ENCODE measurements around the gene FGFR4. TPM values are rescaled to one million over a fixed set of nuclear protein-coding genes. Genes with fewer than 3 reads are reported as not detected.

The FGFR4 gene
- polyA plus RNA-seq, 4 donors: 7.6 to 118 (median 39.7) TPM

- Histone ChIP-seq H3K4me1 (ENCODE audit: control insufficient read depth in 3 of 3, insufficient read depth in 2 of 3, low read depth in 1 of 3, low read length in 2 of 3) (peaks cover 0 to 58% (median 6%) of the 10 kb centered on the region in 3 donors), H3K27ac (ENCODE audit: low read depth in 1 of 3, low read length in 2 of 3) (peak overlapping the region; percentile 45 to 89 (median 72)), H3K4me3 (ENCODE audit: low read depth in 1 of 3, low read length in 3 of 3) (peak overlapping the region; percentile 19 to 64 (median 49)), H3K36me3 (ENCODE audit: control insufficient read depth in 3 of 3, insufficient read depth in 2 of 3, low read depth in 1 of 3, low read length in 3 of 3) (peaks cover 0 to 43% (median 0%) of the 10 kb centered on the region in 3 donors), H3K27me3 (ENCODE audit: control insufficient read depth in 3 of 3, insufficient read depth in 3 of 3, low read length in 3 of 3) (no peaks in the 10 kb centered on the region), H3K9me3 (ENCODE audit: control insufficient read depth in 2 of 2, insufficient read depth in 1 of 2, low read depth in 1 of 2, low read length in 1 of 2) (no peaks in the 10 kb centered on the region)
- FAIRE-seq (no peak), DNase-seq (no peak)
- 4 to 19% (median 6%) methylated on average over 20 to 23 of the region's 23 CpGs for WGBS, 3 donors
Observed at GRCh38 chr5:177087398-177088005, 787 bp downstream of the FGFR4 start.

GRCh38 chr5:177089127-177089526 is 2.4 kb downstream of the FGFR4 start:
- FAIRE-seq (no peak), DNase-seq (peak in 1 of 2 donors; percentile 27)
- WGBS, 3 donors: 20 to 30% (median 28%) methylated on average over 5 of the region's 5 CpGs

GRCh38 chr5:177089825-177090641 is 3.3 kb downstream of the FGFR4 start:
- no peaks in the 10 kb centered on the region for H3K9me3 ChIP-seq (ENCODE audit: control insufficient read depth in 2 of 2, insufficient read depth in 1 of 2, low read depth in 1 of 2, low read length in 1 of 2)
- H3K27me3 ChIP-seq (ENCODE audit: control insufficient read depth in 3 of 3, insufficient read depth in 3 of 3, low read length in 3 of 3): no peaks in the 10 kb centered on the region
- WGBS, 3 donors: 47 to 71% (median 58%) methylated on average over 20 to 21 of the region's 21 CpGs
- FAIRE-seq (no peak), DNase-seq (peak; percentile 30 to 74)
- peaks cover 0 to 62% (median 6%) of the 10 kb centered on the region in 3 donors for H3K4me1 ChIP-seq (ENCODE audit: control insufficient read depth in 3 of 3, insufficient read depth in 2 of 3, low read depth in 1 of 3, low read length in 2 of 3)
- peak overlapping the region in 2 of 3 donors; percentile 1 to 51 for H3K27ac ChIP-seq (ENCODE audit: low read depth in 1 of 3, low read length in 2 of 3)
- H3K36me3 ChIP-seq (ENCODE audit: control insufficient read depth in 3 of 3, insufficient read depth in 2 of 3, low read depth in 1 of 3, low read length in 3 of 3): peaks cover 0 to 68% (median 0%) of the 10 kb centered on the region in 3 donors
- peak overlapping the region in 1 of 3 donors; percentile 42 for H3K4me3 ChIP-seq (ENCODE audit: low read depth in 1 of 3, low read length in 3 of 3)

More at GRCh38 chr5:177089127-177089526, 2.4 kb downstream of the FGFR4 start:
- Histone ChIP-seq H3K27ac (ENCODE audit: low read depth in 1 of 3, low read length in 2 of 3) (peak overlapping the region in 2 of 3 donors; percentile 17 to 51), H3K9me3 (ENCODE audit: control insufficient read depth in 2 of 2, insufficient read depth in 1 of 2, low read depth in 1 of 2, low read length in 1 of 2) (no peaks in the 10 kb centered on the region), H3K4me3 (ENCODE audit: low read depth in 1 of 3, low read length in 3 of 3) (peak overlapping the region in 1 of 3 donors; percentile 42), H3K27me3 (ENCODE audit: control insufficient read depth in 3 of 3, insufficient read depth in 3 of 3, low read length in 3 of 3) (no peaks in the 10 kb centered on the region), H3K4me1 (ENCODE audit: control insufficient read depth in 3 of 3, insufficient read depth in 2 of 3, low read depth in 1 of 3, low read length in 2 of 3) (peaks cover 0 to 55% (median 6%) of the 10 kb centered on the region in 3 donors), H3K36me3 (ENCODE audit: control insufficient read depth in 3 of 3, insufficient read depth in 2 of 3, low read depth in 1 of 3, low read length in 3 of 3) (peaks cover 0 to 59% (median 0%) of the 10 kb centered on the region in 3 donors)

GRCh38 chr5:177090813-177091212 is 4.1 kb downstream of the FGFR4 start:
- Histone ChIP-seq H3K27me3 (ENCODE audit: control insufficient read depth in 3 of 3, insufficient read depth in 3 of 3, low read length in 3 of 3) (no peaks in the 10 kb centered on the region), H3K9me3 (ENCODE audit: control insufficient read depth in 2 of 2, insufficient read depth in 1 of 2, low read depth in 1 of 2, low read length in 1 of 2) (no peaks in the 10 kb centered on the region), H3K27ac (ENCODE audit: low read depth in 1 of 3, low read length in 2 of 3) (no peak overlapping the region), H3K4me3 (ENCODE audit: low read depth in 1 of 3, low read length in 3 of 3) (no peak overlapping the region), H3K4me1 (ENCODE audit: control insufficient read depth in 3 of 3, insufficient read depth in 2 of 3, low read depth in 1 of 3, low read length in 2 of 3) (peaks cover 0 to 69% (median 6%) of the 10 kb centered on the region in 3 donors), H3K36me3 (ENCODE audit: control insufficient read depth in 3 of 3, insufficient read depth in 2 of 3, low read depth in 1 of 3, low read length in 3 of 3) (peaks cover 0 to 76% (median 0%) of the 10 kb centered on the region in 3 donors)
- FAIRE-seq (no peak), DNase-seq (no peak)
- 85 to 88% (median 86%) methylated on average over 13 of the region's 13 CpGs for WGBS, 3 donors

- FAIRE-seq (no peak), DNase-seq (no peak)
- Histone ChIP-seq H3K36me3 (ENCODE audit: control insufficient read depth in 3 of 3, insufficient read depth in 2 of 3, low read depth in 1 of 3, low read length in 3 of 3) (peaks cover 0 to 80% (median 0%) of the 10 kb centered on the region in 3 donors), H3K9me3 (ENCODE audit: control insufficient read depth in 2 of 2, insufficient read depth in 1 of 2, low read depth in 1 of 2, low read length in 1 of 2) (no peaks in the 10 kb centered on the region), H3K27me3 (ENCODE audit: control insufficient read depth in 3 of 3, insufficient read depth in 3 of 3, low read length in 3 of 3) (no peaks in the 10 kb centered on the region), H3K4me3 (ENCODE audit: low read depth in 1 of 3, low read length in 3 of 3) (no peak overlapping the region), H3K4me1 (ENCODE audit: control insufficient read depth in 3 of 3, insufficient read depth in 2 of 3, low read depth in 1 of 3, low read length in 2 of 3) (peaks cover 0 to 69% (median 6%) of the 10 kb centered on the region in 3 donors), H3K27ac (ENCODE audit: low read depth in 1 of 3, low read length in 2 of 3) (no peak overlapping the region)
- 81 to 85% (median 83%) methylated on average over 3 of the region's 3 CpGs for WGBS, 3 donors
Observed at GRCh38 chr5:177091232-177091631, 4.5 kb downstream of the FGFR4 start.

GRCh38 chr5:177092178-177093081 is 5.7 kb downstream of the FGFR4 start:
- DNase-seq (no peak), FAIRE-seq (no peak)
- Histone ChIP-seq H3K27ac (ENCODE audit: low read depth in 1 of 3, low read length in 2 of 3) (peak overlapping the region in 1 of 3 donors; percentile 0), H3K36me3 (ENCODE audit: control insufficient read depth in 3 of 3, insufficient read depth in 2 of 3, low read depth in 1 of 3, low read length in 3 of 3) (peaks cover 0 to 90% (median 0%) of the 10 kb centered on the region in 3 donors), H3K4me3 (ENCODE audit: low read depth in 1 of 3, low read length in 3 of 3) (no peak overlapping the region), H3K9me3 (ENCODE audit: control insufficient read depth in 2 of 2, insufficient read depth in 1 of 2, low read depth in 1 of 2, low read length in 1 of 2) (no peaks in the 10 kb centered on the region), H3K4me1 (ENCODE audit: control insufficient read depth in 3 of 3, insufficient read depth in 2 of 3, low read depth in 1 of 3, low read length in 2 of 3) (peaks cover 0 to 72% (median 6%) of the 10 kb centered on the region in 3 donors), H3K27me3 (ENCODE audit: control insufficient read depth in 3 of 3, insufficient read depth in 3 of 3, low read length in 3 of 3) (no peaks in the 10 kb centered on the region)
- 88 to 89% (median 89%) methylated on average over 30 to 32 of the region's 32 CpGs for WGBS, 3 donors

GRCh38 chr5:177093082-177093712 is 6.5 kb downstream of the FGFR4 start:
- H3K4me1 ChIP-seq (ENCODE audit: control insufficient read depth in 3 of 3, insufficient read depth in 2 of 3, low read depth in 1 of 3, low read length in 2 of 3): peaks cover 0 to 79% (median 6%) of the 10 kb centered on the region in 3 donors
- H3K27me3 ChIP-seq (ENCODE audit: control insufficient read depth in 3 of 3, insufficient read depth in 3 of 3, low read length in 3 of 3): no peaks in the 10 kb centered on the region
- peaks cover 0 to 97% (median 0%) of the 10 kb centered on the region in 3 donors for H3K36me3 ChIP-seq (ENCODE audit: control insufficient read depth in 3 of 3, insufficient read depth in 2 of 3, low read depth in 1 of 3, low read length in 3 of 3)
- DNase-seq (no peak), FAIRE-seq (no peak)
- no peak overlapping the region for H3K4me3 ChIP-seq (ENCODE audit: low read depth in 1 of 3, low read length in 3 of 3)
- WGBS, 3 donors: 92 to 94% (median 94%) methylated on average over 33 to 40 of the region's 40 CpGs
- H3K9me3 ChIP-seq (ENCODE audit: control insufficient read depth in 2 of 2, insufficient read depth in 1 of 2, low read depth in 1 of 2, low read length in 1 of 2): no peaks in the 10 kb centered on the region
- H3K27ac ChIP-seq (ENCODE audit: low read depth in 1 of 3, low read length in 2 of 3): peak overlapping the region in 1 of 3 donors; percentile 0
